SK-N-SH treated with all-trans-retinoic acid at 6 μM for 48 hours (cell line): ENCODE results near the gene SCMH1.

Source experiments
- ATAC-seq: fragments of 200-7000 bp; cut with Tn5 transposase; 3 replicates; pipeline ENCODE4 v1.9.1; 2020; ENCODE audit warnings: mild to moderate bottlenecking, moderate library complexity
- ARNTL ChIP-seq: fragments of 450-650 bp; formaldehyde crosslinking; IDR thresholded peaks from 2 replicates; pipeline ENCODE4 v1.5.0; 2020; ENCODE audit warnings: low read depth, mild to moderate bottlenecking, moderate library complexity, borderline replicate concordance
- BACH2 ChIP-seq: fragments of 250-450 bp; sonication (Bioruptor Pico); IDR thresholded peaks from 2 replicates; pipeline ENCODE4 v1.9.0; 2021; ENCODE audit warnings: mild to moderate bottlenecking, borderline replicate concordance
- CREB5 ChIP-seq: fragments of 250-450 bp; sonication (Bioruptor Pico); IDR thresholded peaks from 2 replicates; pipeline ENCODE4 v1.5.1; 2020; ENCODE audit warnings: low read depth, mild to moderate bottlenecking, moderate library complexity
- CSDC2 ChIP-seq: fragments of 250-450 bp; sonication (Bioruptor Pico); IDR thresholded peaks from 2 replicates; pipeline ENCODE4 v1.5.0; 2020; ENCODE audit warnings: mild to moderate bottlenecking, moderate library complexity
- ESRRG ChIP-seq: fragments of 250-450 bp; sonication (Bioruptor Pico); IDR thresholded peaks from 2 replicates; pipeline ENCODE4 v1.6.1; 2021; ENCODE audit warnings: mild to moderate bottlenecking
- GLIS3 ChIP-seq: fragments of 250-450 bp; sonication (Bioruptor Pico); IDR thresholded peaks from 2 replicates; pipeline ENCODE4 v1.5.0; 2020; ENCODE audit warnings: mild to moderate bottlenecking, moderate library complexity
- ISL1 ChIP-seq: fragments of 250-450 bp; sonication (Bioruptor Pico); IDR thresholded peaks from 2 replicates; pipeline ENCODE4 v2.1.2; 2022; ENCODE audit warnings: mild to moderate bottlenecking, moderate library complexity
- OSR1 ChIP-seq: fragments of 250-450 bp; sonication (Bioruptor Pico); IDR thresholded peaks from 2 replicates; pipeline ENCODE4 v1.8.0; 2022; ENCODE audit warnings: moderate library complexity, mild to moderate bottlenecking, inconsistent platforms
- PATZ1 ChIP-seq: fragments of 250-450 bp; sonication (Bioruptor Pico); IDR thresholded peaks from 2 replicates; pipeline ENCODE4 v1.8.0; 2020; ENCODE audit warnings: mild to moderate bottlenecking, moderate library complexity, borderline replicate concordance
- POU6F1 ChIP-seq: fragments of 250-450 bp; sonication (Bioruptor Pico); IDR thresholded peaks from 2 replicates; pipeline ENCODE4 v1.8.0; 2021; ENCODE audit warnings: low read depth, mild to moderate bottlenecking, moderate library complexity, borderline replicate concordance
- PPARA ChIP-seq: fragments of 250-450 bp; sonication (Bioruptor Pico); IDR thresholded peaks from 2 replicates; pipeline ENCODE4 v1.5.0; 2020; ENCODE audit warnings: mild to moderate bottlenecking, borderline replicate concordance
- RARB ChIP-seq: fragments of 250-450 bp; sonication (Bioruptor Pico); IDR thresholded peaks from 2 replicates; pipeline ENCODE4 v1.8.0; 2021; ENCODE audit warnings: mild to moderate bottlenecking, moderate library complexity
- TCF4 ChIP-seq: fragments of 250-450 bp; sonication (Bioruptor Pico); IDR thresholded peaks from 2 replicates; pipeline ENCODE4 v1.8.0; 2021; ENCODE audit warnings: mild to moderate bottlenecking, moderate library complexity, borderline replicate concordance
- TOX ChIP-seq: fragments of 250-450 bp; sonication (Bioruptor Pico); IDR thresholded peaks from 2 replicates; pipeline ENCODE4 v1.8.0; 2021; ENCODE audit warnings: mild to moderate bottlenecking, moderate library complexity, borderline replicate concordance
- ZC3H10 ChIP-seq: fragments of 250-450 bp; sonication (Bioruptor Pico); IDR thresholded peaks from 2 replicates; pipeline ENCODE4 v1.5.1; 2021; ENCODE audit warnings: mild to moderate bottlenecking, moderate library complexity
- ZFP3 ChIP-seq: fragments of 250-450 bp; sonication (Bioruptor Pico); IDR thresholded peaks from 2 replicates; pipeline ENCODE4 v1.5.0; 2020; ENCODE audit warnings: mild to moderate bottlenecking, moderate library complexity
- ZFP30 ChIP-seq: fragments of 450-650 bp; formaldehyde crosslinking; IDR thresholded peaks from 2 replicates; pipeline ENCODE4 v1.5.0; 2022; ENCODE audit warnings: mild to moderate bottlenecking, moderate library complexity
- ZNF565 ChIP-seq: fragments of 450-650 bp; formaldehyde crosslinking; conservative IDR thresholded peaks from 2 replicates; pipeline ENCODE4 v1.5.0; 2020; ENCODE audit warnings: low read depth, mild to moderate bottlenecking, moderate library complexity
- ZNF70 ChIP-seq: fragments of 450-650 bp; formaldehyde crosslinking; IDR thresholded peaks from 2 replicates; pipeline ENCODE4 v1.5.0; 2020; ENCODE audit warnings: mild to moderate bottlenecking, moderate library complexity
- ZNF8 ChIP-seq: fragments of 450-650 bp; formaldehyde crosslinking; IDR thresholded peaks from 2 replicates; pipeline ENCODE4 v1.5.0; 2020; ENCODE audit warnings: mild to moderate bottlenecking, moderate library complexity
- TF ChIP-seq, protein P1 (sequence below): fragments of 250-450 bp; sonication (Bioruptor Pico); IDR thresholded peaks from 2 replicates; pipeline ENCODE4 v1.5.0; 2020; ENCODE audit warnings: mild to moderate bottlenecking, moderate library complexity
- TF ChIP-seq, protein P2 (sequence below): fragments of 250-450 bp; sonication (Bioruptor Pico); IDR thresholded peaks from 2 replicates; pipeline ENCODE4 v1.5.1; 2021; ENCODE audit warnings: mild to moderate bottlenecking, moderate library complexity

Gene SCMH1

GRCh38 chr1:41169066-41169798 lies 72.9 kb downstream of the SCMH1 start:
- ATAC-seq = no peak
- TF ChIP-seq CREB5 (no peak), ZNF8 (CRISPR knock-in tag) (no peak), OSR1 (CRISPR knock-in tag) (no peak), TCF4 (CRISPR knock-in tag) (no peak), ZFP3 (CRISPR knock-in tag) (no peak), BACH2 (CRISPR knock-in tag) (no peak), ESRRG (CRISPR knock-in tag) (no peak), ZNF70 (no peak), ZFP30 (CRISPR knock-in tag) (no peak), ARNTL (CRISPR knock-in tag) (no peak), ISL1 (CRISPR knock-in tag) (no peak), ZC3H10 (CRISPR knock-in tag) (no peak), PPARA (no peak), GLIS3 (CRISPR knock-in tag) (no peak), CSDC2 (CRISPR knock-in tag) (no peak), ZNF565 (CRISPR knock-in tag) (no peak), POU6F1 (no peak), TOX (no peak)
- TF ChIP-seq, protein P1, sequence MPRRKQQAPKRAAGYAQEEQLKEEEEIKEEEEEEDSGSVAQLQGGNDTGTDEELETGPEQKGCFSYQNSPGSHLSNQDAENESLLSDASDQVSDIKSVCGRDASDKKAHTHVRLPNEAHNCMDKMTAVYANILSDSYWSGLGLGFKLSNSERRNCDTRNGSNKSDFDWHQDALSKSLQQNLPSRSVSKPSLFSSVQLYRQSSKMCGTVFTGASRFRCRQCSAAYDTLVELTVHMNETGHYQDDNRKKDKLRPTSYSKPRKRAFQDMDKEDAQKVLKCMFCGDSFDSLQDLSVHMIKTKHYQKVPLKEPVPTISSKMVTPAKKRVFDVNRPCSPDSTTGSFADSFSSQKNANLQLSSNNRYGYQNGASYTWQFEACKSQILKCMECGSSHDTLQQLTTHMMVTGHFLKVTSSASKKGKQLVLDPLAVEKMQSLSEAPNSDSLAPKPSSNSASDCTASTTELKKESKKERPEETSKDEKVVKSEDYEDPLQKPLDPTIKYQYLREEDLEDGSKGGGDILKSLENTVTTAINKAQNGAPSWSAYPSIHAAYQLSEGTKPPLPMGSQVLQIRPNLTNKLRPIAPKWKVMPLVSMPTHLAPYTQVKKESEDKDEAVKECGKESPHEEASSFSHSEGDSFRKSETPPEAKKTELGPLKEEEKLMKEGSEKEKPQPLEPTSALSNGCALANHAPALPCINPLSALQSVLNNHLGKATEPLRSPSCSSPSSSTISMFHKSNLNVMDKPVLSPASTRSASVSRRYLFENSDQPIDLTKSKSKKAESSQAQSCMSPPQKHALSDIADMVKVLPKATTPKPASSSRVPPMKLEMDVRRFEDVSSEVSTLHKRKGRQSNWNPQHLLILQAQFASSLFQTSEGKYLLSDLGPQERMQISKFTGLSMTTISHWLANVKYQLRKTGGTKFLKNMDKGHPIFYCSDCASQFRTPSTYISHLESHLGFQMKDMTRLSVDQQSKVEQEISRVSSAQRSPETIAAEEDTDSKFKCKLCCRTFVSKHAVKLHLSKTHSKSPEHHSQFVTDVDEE (CRISPR knock-in tag) = no peak
- TF ChIP-seq, protein P2, sequence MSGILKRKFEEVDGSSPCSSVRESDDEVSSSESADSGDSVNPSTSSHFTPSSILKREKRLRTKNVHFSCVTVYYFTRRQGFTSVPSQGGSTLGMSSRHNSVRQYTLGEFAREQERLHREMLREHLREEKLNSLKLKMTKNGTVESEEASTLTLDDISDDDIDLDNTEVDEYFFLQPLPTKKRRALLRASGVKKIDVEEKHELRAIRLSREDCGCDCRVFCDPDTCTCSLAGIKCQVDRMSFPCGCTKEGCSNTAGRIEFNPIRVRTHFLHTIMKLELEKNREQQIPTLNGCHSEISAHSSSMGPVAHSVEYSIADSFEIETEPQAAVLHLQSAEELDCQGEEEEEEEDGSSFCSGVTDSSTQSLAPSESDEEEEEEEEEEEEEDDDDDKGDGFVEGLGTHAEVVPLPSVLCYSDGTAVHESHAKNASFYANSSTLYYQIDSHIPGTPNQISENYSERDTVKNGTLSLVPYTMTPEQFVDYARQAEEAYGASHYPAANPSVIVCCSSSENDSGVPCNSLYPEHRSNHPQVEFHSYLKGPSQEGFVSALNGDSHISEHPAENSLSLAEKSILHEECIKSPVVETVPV = no peak

DNA sequence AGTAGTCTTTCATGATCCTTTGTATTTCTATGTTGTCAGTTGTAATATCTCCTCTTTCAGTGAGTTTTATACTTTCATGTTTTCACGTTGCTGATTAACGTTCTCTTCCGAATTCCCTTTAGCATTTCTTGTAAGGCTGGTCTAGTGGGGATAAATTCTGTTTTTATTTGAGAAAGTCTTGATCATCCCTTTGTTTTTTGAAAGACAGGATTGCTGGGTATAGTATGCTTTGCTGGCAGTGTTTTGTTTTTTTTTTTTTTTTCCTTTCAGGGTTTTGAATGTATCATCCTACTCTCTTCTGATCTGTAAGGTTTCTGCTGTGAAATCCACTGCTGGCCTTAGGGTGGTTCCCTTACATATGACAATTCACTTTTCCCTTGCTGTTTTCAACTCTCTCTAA lies 74.4 kb downstream of the SCMH1 start:
- ATAC-seq = no peak
- TF ChIP-seq, protein P1 (CRISPR knock-in tag) = no peak
- TF ChIP-seq BACH2 (CRISPR knock-in tag) = no peak
- no peak for TF ChIP-seq ZNF8 (CRISPR knock-in tag)
- no peak for TF ChIP-seq CSDC2 (CRISPR knock-in tag)
- TF ChIP-seq ZC3H10 (CRISPR knock-in tag) = no peak
- no peak for TF ChIP-seq RARB (CRISPR knock-in tag)
- no peak for TF ChIP-seq ZFP30 (CRISPR knock-in tag)
- no peak for TF ChIP-seq PATZ1
